Measurements from ENCODE around the gene CORO2A.

DNA sequence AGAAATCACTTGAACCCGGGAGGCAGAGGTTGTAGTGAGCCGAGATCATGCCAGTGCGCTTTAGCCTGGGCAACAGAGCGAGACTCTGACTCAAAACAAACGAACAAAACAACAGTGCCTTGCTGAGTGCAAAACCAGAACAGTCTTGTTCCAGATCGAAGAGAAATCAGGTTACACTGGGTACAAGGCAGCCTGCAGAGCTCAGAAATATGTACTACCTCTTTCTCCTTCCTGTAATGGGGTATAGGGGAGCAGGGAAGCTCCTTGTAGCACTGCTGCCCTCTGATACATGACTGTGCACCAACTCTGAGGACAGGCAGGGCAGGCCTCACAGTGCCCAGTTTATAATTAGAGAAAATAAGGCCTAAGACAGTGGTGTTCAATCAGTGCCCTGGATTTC lies 38.4 kb upstream of the CORO2A start:
- TF ChIP-seq, protein P1, sequence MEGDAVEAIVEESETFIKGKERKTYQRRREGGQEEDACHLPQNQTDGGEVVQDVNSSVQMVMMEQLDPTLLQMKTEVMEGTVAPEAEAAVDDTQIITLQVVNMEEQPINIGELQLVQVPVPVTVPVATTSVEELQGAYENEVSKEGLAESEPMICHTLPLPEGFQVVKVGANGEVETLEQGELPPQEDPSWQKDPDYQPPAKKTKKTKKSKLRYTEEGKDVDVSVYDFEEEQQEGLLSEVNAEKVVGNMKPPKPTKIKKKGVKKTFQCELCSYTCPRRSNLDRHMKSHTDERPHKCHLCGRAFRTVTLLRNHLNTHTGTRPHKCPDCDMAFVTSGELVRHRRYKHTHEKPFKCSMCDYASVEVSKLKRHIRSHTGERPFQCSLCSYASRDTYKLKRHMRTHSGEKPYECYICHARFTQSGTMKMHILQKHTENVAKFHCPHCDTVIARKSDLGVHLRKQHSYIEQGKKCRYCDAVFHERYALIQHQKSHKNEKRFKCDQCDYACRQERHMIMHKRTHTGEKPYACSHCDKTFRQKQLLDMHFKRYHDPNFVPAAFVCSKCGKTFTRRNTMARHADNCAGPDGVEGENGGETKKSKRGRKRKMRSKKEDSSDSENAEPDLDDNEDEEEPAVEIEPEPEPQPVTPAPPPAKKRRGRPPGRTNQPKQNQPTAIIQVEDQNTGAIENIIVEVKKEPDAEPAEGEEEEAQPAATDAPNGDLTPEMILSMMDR (IDR thresholded peaks at IDR 0.05) = no peak
- no peak for TF ChIP-seq POLR2A (IDR thresholded peaks at IDR 0.05)
